WERI-Rb-1 (cell line): Measurements from ENCODE around the gene RUFY4.
A peak's percentile ranks its signal among the peaks of the same experiment; 100 is the strongest.

Source experiments
- DNase-seq: peaks from one replicate; pipeline ENCODE4 v3.0.0-alpha.2; 2020
- H3K27ac ChIP-seq: fragments of 250-450 bp; sonication (Bioruptor Pico); 2 replicates; pipeline ENCODE4 v1.5.1; 2020; ENCODE audit warnings: mild to moderate bottlenecking, moderate library complexity
- H3K27me3 ChIP-seq: fragments of 250-450 bp; sonication (Bioruptor Pico); 2 replicates; pipeline ENCODE4 v1.5.1; 2021; ENCODE audit warnings: mild to moderate bottlenecking, low read depth, moderate library complexity; ENCODE audit not compliant: insufficient read depth, severe bottlenecking
- H3K36me3 ChIP-seq: fragments of 250-450 bp; sonication (Bioruptor Pico); 2 replicates; pipeline ENCODE4 v1.5.1; 2020; ENCODE audit warnings: mild to moderate bottlenecking, moderate library complexity
- H3K4me3 ChIP-seq: 2 replicates; pipeline ENCODE4 v1.5.1; 2011; ENCODE audit warnings: low read depth, mild to moderate bottlenecking, control low read depth, low read length
- H3K9me3 ChIP-seq: fragments of 250-450 bp; sonication (Bioruptor Pico); 2 replicates; pipeline ENCODE4 v1.5.1; 2021; ENCODE audit warnings: mild to moderate bottlenecking, moderate library complexity; ENCODE audit not compliant: severe bottlenecking
- CTCF ChIP-seq: IDR thresholded peaks from 2 replicates; pipeline ENCODE4 v1.5.1; 2011; ENCODE audit warnings: low read depth, mild to moderate bottlenecking, control low read depth, inconsistent platforms, low read length

Gene RUFY4

GRCh38 chr2:218129458-218130135, 60.5 kb downstream of the RUFY4 start:
- Histone ChIP-seq H3K9me3 (no peaks in the 10 kb centered on the region), H3K36me3 (no peaks in the 10 kb centered on the region), H3K27me3 (no peaks in the 10 kb centered on the region), H3K27ac (no peak overlapping the region), H3K4me3 (no peak overlapping the region)
- DNase-seq = no peak
- no peak for TF ChIP-seq CTCF

- no peak for TF ChIP-seq CTCF
- no peak overlapping the region for H3K4me3 ChIP-seq
- H3K27me3 ChIP-seq = no peaks in the 10 kb centered on the region
Observed at GRCh38 chr2:218130377-218130776, 61.3 kb downstream of the RUFY4 start.

GRCh38 chr2:218130822-218131221, 61.8 kb downstream of the RUFY4 start:
- no peak overlapping the region for H3K4me3 ChIP-seq
- no peaks in the 10 kb centered on the region for H3K36me3 ChIP-seq
- no peak for TF ChIP-seq CTCF
- H3K9me3 ChIP-seq = no peaks in the 10 kb centered on the region
- H3K27me3 ChIP-seq = no peaks in the 10 kb centered on the region
- peak; percentile 68 for DNase-seq
- no peak overlapping the region for H3K27ac ChIP-seq

More at GRCh38 chr2:218130377-218130776, 61.3 kb downstream of the RUFY4 start:
- H3K9me3 ChIP-seq = no peaks in the 10 kb centered on the region
- H3K27ac ChIP-seq = no peak overlapping the region
- H3K36me3 ChIP-seq = no peaks in the 10 kb centered on the region
- no peak for DNase-seq

GRCh38 chr2:218137514-218137913, 68.5 kb downstream of the RUFY4 start:
- Histone ChIP-seq H3K9me3 (no peaks in the 10 kb centered on the region), H3K36me3 (no peaks in the 10 kb centered on the region), H3K4me3 (no peak overlapping the region), H3K27me3 (peaks cover 3% of the 10 kb centered on the region), H3K27ac (no peak overlapping the region)
- no peak for DNase-seq
- no peak for TF ChIP-seq CTCF

GRCh38 chr2:218138047-218138446, 69.0 kb downstream of the RUFY4 start:
- H3K27ac ChIP-seq = no peak overlapping the region
- TF ChIP-seq CTCF = no peak
- H3K4me3 ChIP-seq = no peak overlapping the region
- no peak for DNase-seq
- no peaks in the 10 kb centered on the region for H3K36me3 ChIP-seq
- H3K27me3 ChIP-seq = peaks cover 3% of the 10 kb centered on the region
- H3K9me3 ChIP-seq = no peaks in the 10 kb centered on the region
